ENCODE data around the gene DPP6.

- peak; percentile 47; the same call in 1 of the 2 replicates for TF ChIP-seq CTCF (conservative IDR thresholded peaks at IDR 0.05; ENCODE audit: low read depth, low read length)
- TF ChIP-seq EZH2 (IDR thresholded peaks at IDR 0.05; ENCODE audit: borderline replicate concordance, low read depth, low read length, poor library complexity, severe bottlenecking), result no peak
Measured at GRCh38 chr7:154832557-154833138, 780.5 kb downstream of the DPP6 start.

Data from A673 (cell line).